PC-3 (cell line): ENCODE results near the gene FKBP14. TPM values are rescaled to one million over a fixed set of nuclear protein-coding genes. Genes with fewer than 3 reads are reported as not detected.
A peak's percentile ranks its signal among the peaks of the same experiment; 100 is the strongest.

ENCODE experiments used
- ATAC-seq: fragments of 200-7000 bp; cut with Tn5 transposase; 2 replicates; pipeline ENCODE4 v1.9.1; 2020; ENCODE audit warnings: mild to moderate bottlenecking, moderate library complexity
- BruUV-seq: library from RNA; stranded (reverse); fragments of 400-500 nt; replicated peaks from 2 replicates; lab custom pipeline; 2021; lab: Mats Ljungman, UMichigan
- CTCF ChIA-PET: fragments of 300-600 bp; sonication (Branson Sonifier 250); formaldehyde crosslinking; loops from one replicate; lab custom pipeline; 2022; ENCODE audit warnings: antibody characterized with exemption; lab: Charles Lee
- POLR2A ChIA-PET: fragments of 300-600 bp; sonication (Branson Sonifier 250); formaldehyde crosslinking; loops from one replicate; lab custom pipeline; 2022; ENCODE audit warnings: antibody characterized with exemption; ENCODE audit not compliant: unreplicated experiment; lab: Charles Lee
- DNase-seq: peaks from one replicate; pipeline ENCODE4 v3.0.0-alpha.2; 2015
- H2AFZ ChIP-seq: fragments of 300-600 bp; sonication (generic); 2 replicates; pipeline ENCODE4 v1.6.0; 2016; ENCODE audit warnings: antibody characterized with exemption, low read length
- H3F3A ChIP-seq: fragments of 300-600 bp; sonication (generic); one replicate; pipeline ENCODE4 v1.6.0; 2017; ENCODE audit warnings: antibody characterized with exemption, low read length, control low read depth, mild to moderate bottlenecking; ENCODE audit not compliant: unreplicated experiment
- H3K27ac ChIP-seq: fragments of 300-600 bp; sonication (generic); 2 replicates; pipeline ENCODE4 v1.5.1; 2016; ENCODE audit warnings: mild to moderate bottlenecking, low read length
- H3K27me3 ChIP-seq: fragments of 300-600 bp; sonication (generic); 2 replicates; pipeline ENCODE4 v1.6.1; 2016; ENCODE audit warnings: low read length, mixed read lengths
- H3K36me3 ChIP-seq: fragments of 300-600 bp; sonication (generic); 2 replicates; pipeline ENCODE4 v1.6.1; 2016; ENCODE audit warnings: low read depth, mixed run types, low read length, mixed read lengths
- H3K4me1 ChIP-seq: fragments of 300-600 bp; sonication (generic); 2 replicates; pipeline ENCODE4 v1.5.1; 2016; ENCODE audit warnings: low read length; ENCODE audit not compliant: insufficient read depth
- H3K4me2 ChIP-seq: fragments of 300-600 bp; sonication (generic); 2 replicates; pipeline ENCODE4 v1.6.0; 2016; ENCODE audit warnings: low read length
- H3K4me3 ChIP-seq: fragments of 300-600 bp; sonication (generic); 2 replicates; pipeline ENCODE4 v1.5.1; 2016; ENCODE audit warnings: mild to moderate bottlenecking, low read length, mixed read lengths
- H3K79me2 ChIP-seq: fragments of 300-600 bp; sonication (generic); 2 replicates; pipeline ENCODE4 v1.6.1; 2017; ENCODE audit warnings: low read length, mixed read lengths
- H3K9ac ChIP-seq: fragments of 300-600 bp; sonication (generic); 2 replicates; pipeline ENCODE4 v1.6.0; 2016; ENCODE audit warnings: mild to moderate bottlenecking, low read length
- H3K9me2 ChIP-seq: fragments of 300-600 bp; sonication (generic); replicated peaks from 2 replicates; pipeline ENCODE4 v1.6.1; 2016; ENCODE audit warnings: mixed run types, low read length, mixed read lengths
- H3K9me3 ChIP-seq: fragments of 300-600 bp; sonication (generic); 2 replicates; pipeline ENCODE4 v1.6.1; 2016; ENCODE audit warnings: low read length, mixed read lengths
- H4K20me1 ChIP-seq: fragments of 300-600 bp; sonication (generic); 2 replicates; pipeline ENCODE4 v1.6.1; 2016; ENCODE audit warnings: low read length, mixed read lengths
- EZH2 ChIP-seq: fragments of 300-600 bp; sonication (generic); IDR thresholded peaks from one replicate; pipeline ENCODE4 v1.6.1; 2017; ENCODE audit warnings: antibody characterized with exemption, mild to moderate bottlenecking, low read length; ENCODE audit not compliant: unreplicated experiment
- EZH2phosphoT487 ChIP-seq: fragments of 300-600 bp; sonication (generic); IDR thresholded peaks from 2 replicates; pipeline ENCODE4 v1.6.1; 2018; ENCODE audit warnings: mild to moderate bottlenecking, antibody characterized with exemption, low read length, borderline replicate concordance
- intact Hi-C: fragments of 100-400 bp; cut with micrococcal nuclease; formaldehyde crosslinking; loops from 2 replicates; pipeline ENCODE4 v1.9.0; 2023
- total RNA-seq: library from RNA; depleted of rRNA; stranded (reverse); fragments of >200 nt; gene quantifications from 2 replicates; pipeline ENCODE4 v1.2.3, GENCODE V29; 2014
- TF ChIP-seq, protein P1 (sequence below): fragments of 300-600 bp; sonication (generic); conservative IDR thresholded peaks from 2 replicates; pipeline ENCODE4 v1.5.1; 2017; ENCODE audit warnings: antibody characterized with exemption, low read depth, mild to moderate bottlenecking, low read length

FKBP14 gene
- total RNA-seq, 1 experiment from 2014 or later: 9.0 TPM

DNA sequence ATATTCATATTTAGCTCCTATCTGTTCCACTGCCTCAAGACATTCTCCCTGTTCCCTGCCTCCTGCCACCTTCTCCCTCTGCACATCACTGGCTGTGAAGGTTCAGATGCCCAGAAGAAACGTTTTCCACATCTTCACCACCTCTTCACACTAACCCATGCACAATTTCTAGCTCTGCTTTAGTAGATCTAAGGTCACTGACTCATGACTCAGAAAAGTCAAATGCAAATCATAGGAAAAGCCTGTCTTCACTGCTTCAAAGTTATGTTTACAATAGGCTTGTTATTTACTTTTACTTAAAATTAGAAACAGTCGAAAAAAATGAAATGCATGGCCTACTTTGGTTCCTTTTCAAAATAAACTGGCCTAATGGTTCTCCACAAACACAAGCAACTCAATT lies 39.4 kb downstream of the FKBP14 start:
- Histone ChIP-seq H3K9ac (peak overlapping the region; percentile 75), H3K9me2 (no peaks in the 10 kb centered on the region), H3F3A (peaks cover 3% of the 10 kb centered on the region), H2AFZ (no peak overlapping the region), H3K9me3 (no peaks in the 10 kb centered on the region), H3K79me2 (peaks cover 64% of the 10 kb centered on the region), H3K27me3 (no peaks in the 10 kb centered on the region), H4K20me1 (no peaks in the 10 kb centered on the region), H3K4me2 (peak overlapping the region; percentile 90), H3K36me3 (no peaks in the 10 kb centered on the region), H3K4me3 (peak overlapping the region; percentile 49), H3K4me1 (peaks cover 41% of the 10 kb centered on the region), H3K27ac (peak overlapping the region; percentile 94)
- DNase-seq (peak; percentile 71), ATAC-seq (peak; percentile 51)
- ChIA-PET CTCF (no interaction called here), POLR2A (interaction anchor here (0.6 to 0.7 kb wide), 2 partner anchors 17 to 31 kb away, joined by 3 to 4 read pairs; no protein-coding TSS in a partner anchor)
- no TSS peak for BruUV-seq
- TF ChIP-seq EZH2: no peak
- TF ChIP-seq, protein P1, sequence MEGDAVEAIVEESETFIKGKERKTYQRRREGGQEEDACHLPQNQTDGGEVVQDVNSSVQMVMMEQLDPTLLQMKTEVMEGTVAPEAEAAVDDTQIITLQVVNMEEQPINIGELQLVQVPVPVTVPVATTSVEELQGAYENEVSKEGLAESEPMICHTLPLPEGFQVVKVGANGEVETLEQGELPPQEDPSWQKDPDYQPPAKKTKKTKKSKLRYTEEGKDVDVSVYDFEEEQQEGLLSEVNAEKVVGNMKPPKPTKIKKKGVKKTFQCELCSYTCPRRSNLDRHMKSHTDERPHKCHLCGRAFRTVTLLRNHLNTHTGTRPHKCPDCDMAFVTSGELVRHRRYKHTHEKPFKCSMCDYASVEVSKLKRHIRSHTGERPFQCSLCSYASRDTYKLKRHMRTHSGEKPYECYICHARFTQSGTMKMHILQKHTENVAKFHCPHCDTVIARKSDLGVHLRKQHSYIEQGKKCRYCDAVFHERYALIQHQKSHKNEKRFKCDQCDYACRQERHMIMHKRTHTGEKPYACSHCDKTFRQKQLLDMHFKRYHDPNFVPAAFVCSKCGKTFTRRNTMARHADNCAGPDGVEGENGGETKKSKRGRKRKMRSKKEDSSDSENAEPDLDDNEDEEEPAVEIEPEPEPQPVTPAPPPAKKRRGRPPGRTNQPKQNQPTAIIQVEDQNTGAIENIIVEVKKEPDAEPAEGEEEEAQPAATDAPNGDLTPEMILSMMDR: no peak
- TF ChIP-seq EZH2phosphoT487: no peak
- intact Hi-C loops: loop anchor here (5.0 kb wide), 2 partner anchors 50 to 155 kb away; no protein-coding TSS in a partner anchor

DNA sequence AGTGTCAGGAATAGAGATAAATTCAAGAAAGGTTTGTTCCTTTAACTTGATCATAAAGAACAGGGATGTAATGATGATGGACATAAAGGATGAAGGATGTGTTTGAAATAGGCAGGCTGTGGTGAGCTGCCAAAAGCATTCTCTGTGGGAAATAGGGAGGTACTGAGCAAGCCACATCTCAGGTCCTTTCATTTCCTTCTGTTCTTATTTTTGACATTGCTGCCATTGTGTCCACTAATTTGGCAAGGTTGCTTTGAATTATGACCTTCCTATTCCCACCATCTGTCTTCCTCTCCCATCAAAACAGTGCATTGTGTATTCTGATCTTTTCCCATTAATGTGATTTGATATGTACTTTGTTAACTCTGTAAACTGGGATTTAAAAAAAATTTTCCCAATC lies 46.4 kb downstream of the FKBP14 start:
- no peaks in the 10 kb centered on the region for H3K4me1 ChIP-seq
- intact Hi-C loops: no loop called here
- ChIA-PET CTCF (no interaction called here), POLR2A (no interaction called here)
- no peak for ATAC-seq
- TF ChIP-seq EZH2phosphoT487 (no peak), EZH2 (no peak)
- TF ChIP-seq, protein P1: no peak
- H3K9me3 ChIP-seq: no peaks in the 10 kb centered on the region
- H3K9me2 ChIP-seq: no peaks in the 10 kb centered on the region
- no peak overlapping the region for H3K4me3 ChIP-seq
- no peak overlapping the region for H3K9ac ChIP-seq
- peaks cover 66% of the 10 kb centered on the region for H3K79me2 ChIP-seq
- no peaks in the 10 kb centered on the region for H3K27me3 ChIP-seq
- H4K20me1 ChIP-seq: no peaks in the 10 kb centered on the region
- H2AFZ ChIP-seq: no peak overlapping the region
- no peak for DNase-seq
- no peak overlapping the region for H3K4me2 ChIP-seq
- 0 out of 2 replicates have a peak, but pooled peaks cover 4% of the 10 kb centered on the region for H3K36me3 ChIP-seq
- no peak overlapping the region for H3K27ac ChIP-seq
- no peaks in the 10 kb centered on the region for H3F3A ChIP-seq
- BruUV-seq: no TSS peak

DNA sequence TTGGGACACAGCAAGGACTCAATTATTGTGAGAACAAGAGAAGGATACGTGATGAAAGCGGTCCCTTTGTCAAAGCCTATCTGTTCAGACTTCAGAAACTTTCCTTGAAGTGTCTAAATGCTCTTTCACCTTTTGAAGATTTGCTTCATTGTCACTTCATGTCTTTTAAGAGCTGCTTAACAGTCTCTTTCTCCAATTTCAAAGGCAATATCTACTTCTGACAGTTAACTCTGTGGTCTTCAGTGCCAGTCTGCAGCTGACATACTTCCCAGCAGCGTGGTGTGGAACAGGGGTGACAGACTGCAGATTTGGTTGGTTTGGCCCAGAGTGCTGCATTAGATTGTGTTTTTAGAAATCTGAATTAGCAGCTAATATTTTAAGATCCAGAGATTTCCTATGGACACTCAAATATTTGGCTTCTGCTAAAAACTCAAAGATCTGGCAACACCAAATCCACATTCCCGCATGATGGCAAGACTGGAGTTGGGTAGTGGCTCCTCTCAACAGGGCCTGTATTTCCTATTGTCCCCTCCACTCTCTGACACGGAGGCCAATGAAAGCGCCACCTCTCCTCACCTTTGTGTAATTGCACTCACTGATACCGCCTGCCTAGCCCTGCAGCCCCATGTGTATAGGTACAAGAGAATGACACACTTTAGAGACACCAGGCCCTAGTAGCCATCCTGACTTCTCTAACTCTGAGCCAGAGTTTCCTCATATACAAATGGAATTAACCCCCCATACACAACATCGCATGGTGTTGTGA lies 48.4 kb downstream of the FKBP14 start:
- intact Hi-C loops: no loop called here
- Histone ChIP-seq H3K9ac (no peak overlapping the region), H3K4me3 (no peak overlapping the region), H3K4me2 (no peak overlapping the region), H3K9me2 (no peaks in the 10 kb centered on the region), H3K27me3 (no peaks in the 10 kb centered on the region), H3K9me3 (no peaks in the 10 kb centered on the region), H2AFZ (no peak overlapping the region), H3K79me2 (peaks cover 61% of the 10 kb centered on the region), H3K36me3 (0 out of 2 replicates have a peak, but pooled peaks cover 4% of the 10 kb centered on the region), H4K20me1 (no peaks in the 10 kb centered on the region), H3K27ac (no peak overlapping the region), H3F3A (no peaks in the 10 kb centered on the region), H3K4me1 (no peaks in the 10 kb centered on the region)
- ChIA-PET POLR2A (no interaction called here), CTCF (interaction anchor here (0.9 kb wide), 1 partner anchor 20 kb away, joined by 4 read pairs; no protein-coding TSS in a partner anchor)
- DNase-seq: peak; percentile 13
- ATAC-seq: no peak; the same call in 1 of the 2 replicates
- BruUV-seq: no TSS peak
- TF ChIP-seq EZH2phosphoT487: no peak
- TF ChIP-seq, protein P1: peak; percentile 36
